BJ (cell line): ENCODE data around the gene IGFALS. TPM values are rescaled to one million over a fixed set of nuclear protein-coding genes. Genes with fewer than 3 reads are reported as not detected.
A peak's percentile ranks its signal among the peaks of the same experiment; 100 is the strongest.

Source experiments
- CTCF ChIA-PET: fragments of 350-600 bp; formaldehyde crosslinking; extraction: SDS; loops from one replicate; lab custom pipeline; 2021; ENCODE audit warnings: antibody characterized with exemption, inconsistent platforms; lab: Yijun Ruan, JAX
- POLR2A ChIA-PET: fragments of 300-600 bp; sonication (Branson Sonifier 250); formaldehyde crosslinking; extraction: SDS; loops from one replicate; lab custom pipeline; 2021; ENCODE audit warnings: antibody characterized with exemption; lab: Charles Lee
- DNase-seq: peaks from one replicate; pipeline ENCODE4 v3.0.0-alpha.2; 2011; ENCODE audit warnings: low read depth
- H3K27me3 ChIP-seq: 2 replicates; pipeline ENCODE4 v1.6.0; 2011; ENCODE audit warnings: low read length; ENCODE audit not compliant: control insufficient read depth, insufficient read depth
- H3K36me3 ChIP-seq: 2 replicates; pipeline ENCODE4 v1.5.1; 2011; ENCODE audit warnings: low read length; ENCODE audit not compliant: control insufficient read depth, insufficient read depth
- H3K4me3 ChIP-seq: 2 replicates; pipeline ENCODE4 v1.5.1; 2011; ENCODE audit warnings: low read depth, mild to moderate bottlenecking, control low read depth, low read length
- CTCF ChIP-seq: IDR thresholded peaks from 2 replicates; pipeline ENCODE4 v1.5.1; 2011; ENCODE audit warnings: low read depth, mild to moderate bottlenecking, control low read depth, inconsistent platforms, low read length, moderate library complexity; ENCODE audit not compliant: insufficient read depth
- polyA plus RNA-seq: library from polyadenylated mRNA; depleted of rRNA; stranded (reverse); fragments of >200 nt; gene quantifications from 2 replicates; pipeline ENCODE4 v1.2.3, GENCODE V29; 2011

Gene IGFALS
- polyA plus RNA-seq, 1 experiment: not detected

- no peaks in the 10 kb centered on the region for H3K27me3 ChIP-seq
- POLR2A ChIA-PET: no interaction called here
- no peak for TF ChIP-seq CTCF
- no peak for DNase-seq
- CTCF ChIA-PET: interaction anchor here (1.5 kb wide), 1 partner anchor 12 kb away, joined by 3 read pairs; no protein-coding TSS in a partner anchor
- H3K4me3 ChIP-seq: no peak overlapping the region
- peaks cover 37% of the 10 kb centered on the region for H3K36me3 ChIP-seq
Observed at GRCh38 chr16:1746693-1747195, 46.8 kb downstream of the IGFALS start.

- DNase-seq: peak; percentile 37
- ChIA-PET CTCF (interaction anchor here (0.7 to 1.5 kb wide), 5 partner anchors 12 to 40 kb away, joined by 3 to 5 read pairs (median 3); partner anchors contain the start of genes EME2, MAPK8IP3 and MRPS34), POLR2A (no interaction called here)
- Histone ChIP-seq H3K36me3 (peaks cover 36% of the 10 kb centered on the region), H3K4me3 (no peak overlapping the region), H3K27me3 (no peaks in the 10 kb centered on the region)
- no peak for TF ChIP-seq CTCF
Observed at GRCh38 chr16:1745900-1746692, 47.4 kb downstream of the IGFALS start.

GRCh38 chr16:1745181-1745899 is 48.2 kb downstream of the IGFALS start:
- peak; percentile 75 for DNase-seq
- ChIA-PET POLR2A (no interaction called here), CTCF (interaction anchor here (0.7 to 1.4 kb wide), 4 partner anchors 12 to 39 kb away, joined by 3 to 5 read pairs (median 3); partner anchors contain the start of genes EME2, MAPK8IP3 and MRPS34)
- no peaks in the 10 kb centered on the region for H3K27me3 ChIP-seq
- no peak overlapping the region for H3K4me3 ChIP-seq
- H3K36me3 ChIP-seq: peaks cover 38% of the 10 kb centered on the region
- TF ChIP-seq CTCF: no peak

GRCh38 chr16:1744338-1744840 is 49.1 kb downstream of the IGFALS start:
- H3K36me3 ChIP-seq: peaks cover 35% of the 10 kb centered on the region

More at GRCh38 chr16:1744338-1744840, 49.1 kb downstream of the IGFALS start:
- ChIA-PET POLR2A (no interaction called here), CTCF (interaction anchor here (0.8 to 0.9 kb wide), 2 partner anchors 20 to 38 kb away, joined by 3 read pairs; partner anchors contain the start of gene MAPK8IP3)
- Histone ChIP-seq H3K4me3 (no peak overlapping the region), H3K27me3 (no peaks in the 10 kb centered on the region)
- DNase-seq: no peak
- TF ChIP-seq CTCF: no peak
